GM21360 (cell line): ENCODE results near the gene UBXN10.

Experiments used
- ATAC-seq: cut with Tn5 transposase; IDR thresholded peaks from one replicate; pipeline ENCODE4 v1.9.1; 2021; ENCODE audit warnings: mild to moderate bottlenecking, moderate library complexity; ENCODE audit not compliant: unreplicated experiment

Gene UBXN10

DNA sequence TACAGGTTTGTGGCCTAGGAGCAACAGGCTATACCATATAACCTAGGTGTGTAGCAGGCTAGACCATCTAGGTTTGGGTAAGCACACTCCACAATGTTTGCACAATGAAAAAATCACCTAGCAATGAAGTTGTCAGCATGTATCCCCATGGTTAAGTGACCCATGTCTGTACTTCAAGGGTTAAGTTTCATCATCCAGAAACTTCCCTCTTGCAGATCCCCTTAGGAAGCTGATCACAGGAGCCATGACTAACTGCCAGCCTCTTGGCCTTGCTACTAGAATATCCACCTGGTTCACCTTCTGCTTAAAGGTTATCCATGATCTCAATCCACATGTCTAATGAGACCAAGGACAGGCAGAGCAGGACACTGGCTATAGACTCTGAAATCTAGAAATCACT, 3.5 kb upstream of the UBXN10 start:
- no peak for ATAC-seq

DNA sequence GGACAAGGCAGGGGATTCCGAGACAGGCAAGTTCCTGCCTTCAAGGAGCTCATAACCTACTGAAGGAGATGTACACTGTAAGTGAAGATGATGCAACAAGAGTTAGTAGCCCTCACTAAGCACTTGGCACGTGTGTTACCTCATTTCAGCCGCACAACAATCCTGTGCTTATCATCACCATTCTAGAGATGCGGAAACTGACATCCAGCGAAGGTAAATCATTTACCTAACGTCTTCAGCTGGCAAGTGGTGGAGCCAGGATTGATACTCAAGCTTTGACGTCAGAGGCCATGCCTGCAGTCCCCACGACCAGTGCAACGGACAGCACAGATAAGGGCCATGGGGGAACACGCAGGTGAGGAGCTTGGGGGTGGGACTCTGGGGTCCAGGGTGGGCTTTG, 2.9 kb upstream of the UBXN10 start:
- no peak for ATAC-seq

DNA sequence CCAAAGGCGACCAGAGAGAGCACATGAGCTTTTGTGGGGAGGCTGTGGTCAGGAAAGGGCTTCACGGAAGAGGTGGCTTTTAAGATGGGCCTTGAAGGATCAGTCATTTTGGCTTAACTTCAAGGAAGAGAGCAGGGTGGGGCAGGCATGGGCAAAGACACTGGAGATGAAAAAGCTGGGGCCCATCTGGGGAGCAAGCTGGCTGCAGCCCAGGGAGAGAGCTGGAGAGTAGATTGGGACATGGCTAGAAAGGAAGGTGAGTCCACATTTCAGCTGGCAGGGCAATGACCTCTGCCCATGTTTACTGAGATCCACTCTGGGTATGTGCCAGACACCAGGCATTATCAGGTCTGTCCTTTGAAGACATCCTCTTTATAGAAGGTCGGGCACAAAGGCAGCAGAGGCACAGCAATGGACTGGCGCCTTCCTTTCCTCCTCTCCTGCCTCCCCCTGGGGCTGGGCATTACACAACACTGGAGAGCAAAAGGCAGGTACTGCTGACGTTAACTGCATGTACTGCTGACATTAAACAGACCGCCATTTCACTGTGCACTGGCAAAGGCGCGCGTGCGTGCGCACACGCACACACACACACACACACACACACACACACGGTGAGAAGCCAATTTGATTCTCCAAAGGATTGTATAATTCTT, 2.2 kb upstream of the UBXN10 start:
- ATAC-seq = no peak

DNA sequence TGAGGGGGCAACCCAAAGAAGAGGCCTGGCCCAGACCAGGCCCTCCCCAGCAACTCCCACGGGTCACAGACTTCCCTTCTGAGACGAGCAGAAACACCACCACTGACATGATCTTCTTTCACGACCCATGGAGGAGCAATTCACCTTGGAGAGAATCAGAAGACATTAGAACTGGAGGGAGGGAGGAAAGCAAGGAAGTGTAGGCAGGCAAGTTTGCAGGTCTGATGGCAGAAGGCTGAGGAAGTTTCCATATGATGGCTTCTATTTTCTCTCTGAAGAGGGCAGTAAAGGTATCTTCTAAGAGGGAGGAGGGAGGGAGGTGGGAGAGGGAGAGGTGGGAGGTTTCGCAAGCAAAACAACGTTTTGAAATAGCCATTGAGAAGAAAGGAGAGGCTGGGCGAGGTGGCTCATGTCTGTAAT, 1.4 kb upstream of the UBXN10 start:
- ATAC-seq = no peak

DNA sequence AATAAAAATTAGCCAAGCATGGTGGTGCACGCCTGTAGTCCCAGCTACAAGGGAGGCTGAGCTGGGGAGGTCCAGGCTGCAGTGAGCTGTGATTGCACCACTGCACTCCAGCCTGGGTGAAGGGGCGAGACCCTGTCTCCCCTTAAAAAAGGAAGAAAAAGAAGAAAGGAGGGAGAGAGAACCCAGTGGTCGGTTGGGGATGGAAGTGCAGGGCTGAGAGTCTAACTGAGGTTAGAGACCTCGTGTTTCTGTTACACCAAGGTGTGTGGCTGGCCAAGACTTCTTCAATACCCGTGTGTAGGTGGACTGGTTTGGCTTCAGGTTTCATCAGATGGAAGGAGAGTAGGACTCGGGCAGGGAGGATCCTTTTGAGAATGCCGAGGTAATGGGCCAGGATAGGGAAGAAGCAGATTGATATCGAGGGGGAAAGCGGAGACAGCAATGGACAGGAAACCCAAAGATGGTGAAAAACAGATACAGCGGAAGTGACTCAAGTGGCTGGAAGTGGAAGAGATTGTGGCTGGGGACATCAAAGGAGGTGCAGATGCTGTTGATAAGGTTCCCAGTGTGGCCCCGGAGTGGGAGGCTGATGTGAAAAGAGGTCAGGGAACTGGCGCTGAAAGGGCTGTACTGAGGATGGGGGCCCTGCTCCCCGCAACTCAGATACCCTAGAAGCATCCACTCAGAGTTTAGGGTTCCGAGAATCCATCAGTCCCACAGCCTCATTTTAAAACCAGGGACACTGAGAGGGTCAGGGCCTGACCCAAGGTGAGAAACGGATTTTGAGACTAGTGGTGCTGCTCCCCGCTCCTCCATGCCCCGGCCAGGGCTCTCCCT, 681 bp upstream of the UBXN10 start:
- no peak for ATAC-seq

DNA sequence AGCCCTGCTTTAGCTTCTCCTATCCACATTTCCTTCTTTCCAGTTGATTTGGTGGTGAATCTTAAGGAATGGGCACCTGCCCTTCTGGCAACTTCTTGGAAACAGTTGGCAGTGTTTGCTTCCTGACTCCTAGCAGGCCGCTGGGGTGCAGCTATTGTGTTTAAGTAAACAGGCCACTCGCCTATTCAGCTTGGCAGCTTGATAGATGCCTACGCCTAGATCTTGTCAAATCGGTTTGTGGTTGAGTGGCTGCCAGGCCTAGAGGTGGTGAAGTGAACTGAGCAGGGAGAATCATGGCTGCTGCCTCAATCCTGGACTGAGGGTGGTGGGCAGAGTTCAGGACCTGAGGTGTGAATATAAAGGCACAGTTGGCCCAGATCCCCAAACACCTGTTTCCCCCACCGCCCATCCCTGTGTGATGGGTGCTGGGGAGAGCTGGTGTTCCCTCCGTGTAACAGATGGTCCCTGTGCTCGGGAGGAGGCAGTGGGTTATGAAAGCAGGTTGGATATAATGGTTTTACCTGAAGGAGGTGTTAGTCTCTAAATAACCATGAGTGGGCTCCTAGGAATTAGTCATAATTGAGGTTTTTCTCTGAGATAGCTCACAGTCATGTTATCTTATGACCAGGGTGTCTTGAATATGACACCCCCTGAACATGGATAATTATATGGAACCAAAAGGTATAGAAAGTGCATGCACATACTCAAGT, 1.4 kb downstream of the UBXN10 start:
- ATAC-seq = no peak

DNA sequence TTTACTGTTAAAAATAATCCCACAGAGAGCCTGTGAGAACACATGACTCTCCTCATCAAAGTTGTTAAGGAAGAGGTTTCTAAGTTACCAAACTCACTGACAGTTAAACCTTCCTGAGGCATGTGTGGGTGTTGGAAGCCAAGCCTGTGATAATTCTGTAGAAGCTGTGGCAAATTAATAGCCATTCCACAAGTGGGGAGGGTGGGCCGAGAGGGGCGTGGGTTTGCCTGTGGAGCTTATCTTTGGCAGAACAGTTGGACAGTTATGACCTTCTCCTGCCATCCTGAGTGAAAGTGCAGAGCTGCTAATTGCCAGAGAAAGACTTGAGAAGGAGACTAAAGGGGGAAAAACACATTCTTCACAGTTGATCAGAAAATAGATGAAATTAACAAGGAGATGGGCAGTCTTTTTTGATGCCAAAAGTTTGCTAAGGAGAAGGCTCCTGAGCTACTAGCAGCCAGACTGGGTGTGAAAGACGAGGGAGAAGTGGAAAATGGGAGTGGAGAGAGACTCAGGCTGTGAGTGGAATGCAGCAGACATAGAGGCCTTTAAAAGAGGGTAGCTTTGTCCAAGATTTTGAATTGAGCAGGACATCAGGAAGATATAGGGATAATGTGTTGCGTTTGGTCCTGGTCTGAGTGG, 2.0 kb downstream of the UBXN10 start:
- ATAC-seq = no peak

DNA sequence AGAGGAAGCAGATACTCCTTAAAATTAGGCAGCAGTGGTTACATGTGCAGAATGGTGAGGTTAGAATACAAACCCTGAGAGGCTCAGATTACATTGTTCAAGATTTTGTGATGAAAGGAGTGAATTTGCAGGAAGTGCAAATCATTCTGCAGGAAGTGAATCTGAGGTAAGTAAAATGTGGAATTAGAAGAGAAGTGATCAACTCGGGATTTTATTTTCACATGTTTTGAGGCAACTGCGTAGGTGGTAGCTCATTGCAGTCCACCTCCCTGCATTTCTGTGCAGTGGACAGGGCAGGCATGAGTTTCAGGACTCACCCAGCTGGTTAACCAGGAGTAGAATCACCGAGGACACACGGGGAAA, 2.5 kb downstream of the UBXN10 start:
- ATAC-seq = no peak

DNA sequence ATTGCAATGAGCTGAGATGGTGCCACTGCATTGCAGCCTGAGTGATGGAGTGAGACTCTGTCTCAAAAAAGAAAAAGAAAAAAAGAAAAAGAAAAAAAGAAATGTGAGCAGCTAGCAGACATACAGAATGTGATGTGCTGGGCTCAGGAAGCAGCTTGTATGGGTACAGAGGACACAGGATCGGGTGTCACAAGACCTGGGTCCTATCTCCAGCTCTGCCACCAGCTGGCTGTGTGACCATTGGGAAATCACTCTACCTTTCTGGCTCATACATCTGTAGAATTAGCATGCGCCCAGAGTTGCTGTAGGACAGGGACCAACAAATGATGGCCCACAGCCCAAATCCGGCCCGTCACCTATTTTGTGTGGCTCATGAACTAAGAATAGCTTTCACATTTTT, 3.8 kb downstream of the UBXN10 start:
- ATAC-seq = no peak

DNA sequence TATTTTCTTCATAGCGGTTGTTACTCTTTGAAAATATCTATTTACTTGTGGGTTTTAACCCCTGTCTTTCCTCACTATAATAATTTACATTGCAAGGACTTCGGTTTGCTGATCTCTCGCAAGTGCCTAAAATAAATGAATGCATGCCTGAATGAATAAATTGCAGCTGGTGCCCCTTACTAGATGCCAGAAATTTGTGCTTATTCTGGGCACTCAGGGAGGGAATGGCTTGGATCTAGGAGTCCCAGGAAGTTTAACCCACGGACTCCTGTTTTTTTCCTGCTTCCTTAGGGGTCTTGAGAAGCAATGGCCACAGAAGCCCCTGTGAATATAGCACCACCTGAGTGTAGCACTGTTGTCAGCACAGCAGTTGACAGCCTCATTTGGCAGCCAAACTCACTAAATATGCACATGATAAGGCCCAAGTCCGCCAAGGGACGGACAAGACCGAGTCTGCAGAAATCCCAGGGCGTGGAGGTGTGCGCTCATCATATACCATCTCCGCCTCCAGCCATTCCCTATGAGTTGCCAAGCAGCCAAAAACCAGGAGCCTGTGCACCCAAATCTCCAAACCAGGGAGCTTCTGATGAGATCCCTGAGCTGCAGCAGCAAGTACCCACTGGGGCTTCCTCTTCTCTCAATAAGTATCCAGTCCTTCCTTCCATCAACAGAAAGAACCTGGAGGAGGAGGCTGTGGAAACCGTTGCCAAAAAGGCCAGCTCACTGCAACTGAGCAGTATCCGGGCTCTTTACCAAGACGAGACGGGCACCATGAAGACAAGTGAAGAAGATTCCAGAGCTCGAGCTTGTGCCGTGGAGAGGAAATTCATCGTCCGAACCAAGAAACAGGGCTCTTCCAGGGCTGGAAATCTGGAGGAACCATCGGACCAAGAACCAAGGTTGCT, 4.6 kb downstream of the UBXN10 start:
- no peak for ATAC-seq

DNA sequence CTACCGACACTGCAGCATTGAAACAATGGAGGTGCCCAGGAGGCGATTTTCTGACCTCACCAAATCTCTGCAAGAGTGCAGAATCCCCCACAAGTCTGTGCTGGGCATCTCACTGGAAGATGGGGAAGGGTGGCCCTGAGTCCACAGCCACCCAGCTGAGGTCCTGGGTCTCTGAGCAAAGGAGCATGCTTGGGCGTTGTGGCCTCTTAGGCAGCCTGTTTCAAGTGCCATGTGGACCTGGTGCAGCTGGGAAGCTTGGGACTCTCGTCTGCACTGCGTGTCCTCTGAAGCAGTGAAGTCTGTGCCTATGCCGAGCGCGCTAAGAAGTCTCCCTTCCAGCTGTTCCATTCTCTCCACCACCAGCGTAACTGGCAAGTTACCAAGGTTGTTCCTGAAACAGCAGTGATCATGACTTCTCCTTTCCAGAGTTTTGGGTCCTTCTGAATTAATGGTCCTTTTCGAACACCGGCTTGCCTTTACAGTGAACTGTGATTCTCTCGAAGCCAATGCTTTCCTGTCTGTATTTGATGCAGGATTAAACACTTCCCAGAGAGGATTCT, 5.5 kb downstream of the UBXN10 start:
- no peak for ATAC-seq

DNA sequence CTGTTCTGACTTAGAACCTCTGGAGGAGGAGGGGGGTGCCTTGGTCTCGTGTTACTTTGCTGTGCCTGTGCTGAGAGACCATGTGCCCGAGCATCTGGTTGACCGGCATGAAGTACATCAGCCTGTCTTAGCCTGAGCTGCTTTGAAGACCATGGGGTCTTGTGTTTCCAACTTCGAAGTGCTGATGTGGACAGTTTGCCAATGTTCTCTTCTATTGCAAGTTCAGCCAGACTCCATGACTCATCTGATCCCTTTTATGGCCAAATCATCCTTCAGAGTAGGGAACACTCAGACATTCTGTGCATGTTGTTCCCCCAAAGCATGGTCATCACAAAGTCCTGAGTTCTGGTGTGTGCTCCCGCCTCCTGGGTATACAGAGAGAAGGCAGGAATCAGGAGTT, 6.5 kb downstream of the UBXN10 start:
- ATAC-seq = no peak

DNA sequence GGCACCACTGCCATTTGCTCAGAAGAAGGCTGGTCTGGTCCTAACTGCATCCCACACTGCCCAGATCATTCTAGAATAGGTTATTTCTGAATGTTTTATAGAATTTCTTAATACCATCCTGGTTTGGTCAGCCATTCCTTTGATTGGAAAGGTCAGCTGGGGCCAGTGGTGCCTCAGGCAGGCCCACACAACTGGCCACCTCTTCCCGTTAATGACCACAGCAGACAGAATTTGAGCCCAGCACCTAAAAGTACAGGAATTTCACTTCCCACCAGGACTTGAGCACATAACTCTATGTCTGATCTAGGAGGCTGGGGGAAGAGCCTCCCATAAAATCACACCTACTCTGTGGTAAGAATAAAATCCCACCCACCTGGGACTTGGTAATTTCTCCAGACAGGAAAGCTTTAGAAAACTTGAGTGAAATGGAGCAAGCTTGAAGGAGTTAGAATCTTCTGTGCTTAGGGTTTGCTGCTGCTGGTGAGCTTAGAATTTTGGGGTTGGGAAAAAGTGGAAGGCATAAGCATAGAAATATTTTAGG, 7.0 kb downstream of the UBXN10 start:
- ATAC-seq = no peak

DNA sequence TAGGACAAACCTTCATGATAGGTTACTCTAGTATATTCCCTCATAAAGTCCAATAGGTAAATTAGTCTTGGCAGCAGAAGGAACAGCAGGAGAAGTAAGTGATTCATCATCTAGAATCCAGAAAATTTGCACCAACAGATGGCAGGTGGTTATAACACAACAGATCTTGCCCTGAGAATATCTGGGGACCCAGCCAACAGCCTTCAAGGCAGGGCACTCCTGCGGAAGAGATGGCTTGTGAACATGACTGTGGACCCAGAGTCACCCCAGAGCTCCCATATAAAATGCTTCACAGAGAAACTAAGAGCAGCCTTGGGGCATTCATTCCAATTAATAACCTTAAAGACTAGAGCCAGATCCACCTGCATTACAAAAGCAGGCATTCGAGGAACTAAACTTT, 8.3 kb downstream of the UBXN10 start:
- no peak for ATAC-seq

DNA sequence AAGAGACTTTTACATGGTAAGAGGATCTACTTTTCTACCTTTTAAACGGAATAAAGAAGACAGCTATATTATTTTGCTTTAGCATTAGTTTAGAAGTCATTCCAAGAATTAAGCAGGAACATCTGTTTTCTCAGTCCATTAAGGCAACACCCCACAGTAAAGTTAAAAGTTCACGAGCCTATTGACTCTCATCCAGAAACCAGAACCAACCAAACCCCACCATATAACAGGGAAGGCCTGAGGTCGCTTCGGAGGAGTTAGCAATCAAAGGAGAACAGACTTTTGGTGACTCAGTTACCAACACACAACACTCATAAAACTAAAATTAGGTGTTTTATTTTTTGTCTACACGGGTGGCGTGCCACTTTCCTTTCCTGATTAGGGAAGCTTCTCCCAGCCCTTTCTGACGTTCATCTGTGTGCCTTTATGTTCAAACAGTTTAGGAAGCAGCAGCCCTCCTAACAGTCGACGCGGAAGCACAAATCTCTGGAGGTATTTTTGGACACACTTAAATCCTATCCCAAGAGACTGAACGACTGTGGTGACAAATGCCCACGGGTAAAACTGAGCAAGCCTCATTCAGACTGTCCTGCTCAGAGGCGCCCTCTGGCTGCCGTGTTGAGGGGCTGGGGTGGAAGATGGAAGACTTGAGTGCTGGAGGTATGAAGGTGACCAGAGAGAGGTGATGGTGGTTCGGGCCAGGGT, 9.0 kb downstream of the UBXN10 start:
- no peak for ATAC-seq

DNA sequence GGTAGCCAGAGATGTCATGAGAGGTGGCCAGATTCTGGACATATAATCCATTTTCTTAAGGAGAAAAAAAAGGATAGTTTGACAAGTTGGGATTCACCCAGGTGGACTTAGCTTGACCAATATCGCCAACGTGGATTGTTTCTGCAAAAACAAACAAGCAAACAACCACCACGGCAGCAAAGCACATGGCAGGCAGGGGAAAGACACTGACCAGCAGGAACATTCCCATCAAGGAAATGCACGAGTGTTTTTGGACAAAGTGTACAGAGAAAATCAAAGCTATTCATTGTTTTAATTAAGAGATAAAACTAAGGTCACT, 9.5 kb downstream of the UBXN10 start:
- no peak for ATAC-seq

DNA sequence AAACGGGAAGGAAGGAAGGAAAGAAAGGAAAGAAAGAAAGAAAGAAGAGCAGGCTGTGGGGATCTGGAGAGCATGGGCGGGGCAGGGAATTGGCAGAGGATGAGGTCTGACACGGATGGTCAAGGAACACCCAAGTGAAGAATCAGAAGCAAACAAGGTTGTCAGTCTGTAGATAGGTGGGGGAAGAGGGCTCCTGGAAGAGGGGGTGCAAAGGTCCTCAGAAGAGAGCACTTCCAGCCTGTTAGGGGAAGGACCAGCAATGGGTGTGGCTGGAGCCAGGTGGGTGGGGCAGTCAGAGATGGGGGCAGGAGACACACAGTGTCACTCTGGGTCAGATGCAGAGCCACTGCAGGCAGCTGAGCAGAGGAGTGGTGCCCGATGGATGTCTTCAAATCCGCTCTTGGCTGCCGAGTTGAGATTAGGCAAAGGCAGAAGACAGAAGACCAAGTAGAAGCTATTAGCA, 11.5 kb downstream of the UBXN10 start:
- ATAC-seq = no peak

DNA sequence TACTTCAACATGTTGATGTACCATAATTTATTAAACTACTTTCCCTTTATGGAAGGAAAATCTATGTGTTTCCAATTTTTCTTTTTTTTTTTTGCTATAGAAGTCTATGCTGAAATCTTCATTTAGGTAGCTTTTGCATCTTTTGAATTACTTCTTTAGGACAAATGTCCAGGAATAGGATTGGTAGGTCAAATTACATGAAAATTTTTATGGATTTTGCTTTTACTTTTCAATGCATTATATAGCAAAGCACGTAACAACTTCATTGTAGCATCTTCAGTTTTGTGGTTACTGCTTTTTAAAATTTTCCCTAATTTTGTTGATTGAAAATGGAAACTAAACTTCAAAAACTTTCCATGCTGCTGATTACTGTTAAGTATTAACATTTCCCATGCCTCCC, 12.4 kb downstream of the UBXN10 start:
- no peak for ATAC-seq

DNA sequence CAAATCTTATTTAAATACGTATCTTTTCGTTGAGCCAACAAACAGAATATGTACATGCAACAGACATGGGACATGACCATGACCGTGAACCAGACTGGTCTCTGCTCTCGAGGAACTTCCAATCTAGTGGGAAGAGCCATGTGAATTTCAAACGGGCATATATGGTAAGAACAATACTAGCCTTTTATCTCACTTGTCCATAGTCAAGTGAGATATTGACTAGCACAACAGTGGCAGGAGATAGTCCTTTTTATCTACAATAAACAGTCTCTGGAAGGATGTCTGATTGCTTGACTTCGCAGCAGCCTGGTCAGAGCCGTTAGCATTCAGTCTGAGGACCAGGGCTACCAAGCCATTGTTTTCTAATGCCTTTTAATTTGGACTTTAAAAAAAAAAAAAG, 13.0 kb downstream of the UBXN10 start:
- no peak for ATAC-seq
